GOT3 (cell line): ENCODE data around the gene PLCZ1.
"Not testable (repeated sequence)": the region's sequence is repeated elsewhere in the genome, so short reads cannot be mapped to it uniquely, and the experiment has no call there.

Source experiments
- DNase-seq: peaks from one replicate; lab custom pipeline; 2025; ENCODE audit warnings: mixed read lengths; lab: John Stamatoyannopoulos, UW

PLCZ1 gene, protein sequence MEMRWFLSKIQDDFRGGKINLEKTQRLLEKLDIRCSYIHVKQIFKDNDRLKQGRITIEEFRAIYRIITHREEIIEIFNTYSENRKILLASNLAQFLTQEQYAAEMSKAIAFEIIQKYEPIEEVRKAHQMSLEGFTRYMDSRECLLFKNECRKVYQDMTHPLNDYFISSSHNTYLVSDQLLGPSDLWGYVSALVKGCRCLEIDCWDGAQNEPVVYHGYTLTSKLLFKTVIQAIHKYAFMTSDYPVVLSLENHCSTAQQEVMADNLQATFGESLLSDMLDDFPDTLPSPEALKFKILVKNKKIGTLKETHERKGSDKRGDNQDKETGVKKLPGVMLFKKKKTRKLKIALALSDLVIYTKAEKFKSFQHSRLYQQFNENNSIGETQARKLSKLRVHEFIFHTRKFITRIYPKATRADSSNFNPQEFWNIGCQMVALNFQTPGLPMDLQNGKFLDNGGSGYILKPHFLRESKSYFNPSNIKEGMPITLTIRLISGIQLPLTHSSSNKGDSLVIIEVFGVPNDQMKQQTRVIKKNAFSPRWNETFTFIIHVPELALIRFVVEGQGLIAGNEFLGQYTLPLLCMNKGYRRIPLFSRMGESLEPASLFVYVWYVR

DNA sequence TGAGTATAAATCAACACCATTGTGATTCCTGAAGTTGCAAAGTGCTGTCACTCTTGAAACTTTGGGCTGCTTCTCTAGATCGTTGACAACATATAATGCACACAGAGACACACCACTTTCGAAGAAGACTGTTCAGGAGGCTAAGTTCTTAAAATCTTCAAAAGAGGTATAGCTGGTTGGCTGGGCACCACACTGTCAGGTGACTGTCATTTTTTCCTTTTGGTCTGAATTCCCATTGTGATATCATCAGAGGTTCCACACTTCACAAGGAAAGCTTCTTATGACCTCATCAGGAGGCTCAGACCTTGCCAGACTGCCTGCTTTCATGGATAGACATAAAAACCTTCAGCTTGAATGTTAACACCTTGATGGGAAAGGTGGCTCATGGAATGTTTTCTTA lies at the start of gene PLCZ1, which contains the start of gene CAPZA3:
Gene PLCZ1, minus strand, starts transcription at position 194 of the 400 bp plus-strand sequence. CDS start 641 bp downstream, outside the sequence.
Gene CAPZA3, plus strand, starts transcription at position 301 of the 400 bp plus-strand sequence. CDS start 150 bp downstream, outside the sequence.
- no peak for DNase-seq

- not testable (repeated sequence) for DNase-seq
Observed at GRCh38 chr12:18785465-18785864, 47.7 kb upstream of the PLCZ1 start.

DNA sequence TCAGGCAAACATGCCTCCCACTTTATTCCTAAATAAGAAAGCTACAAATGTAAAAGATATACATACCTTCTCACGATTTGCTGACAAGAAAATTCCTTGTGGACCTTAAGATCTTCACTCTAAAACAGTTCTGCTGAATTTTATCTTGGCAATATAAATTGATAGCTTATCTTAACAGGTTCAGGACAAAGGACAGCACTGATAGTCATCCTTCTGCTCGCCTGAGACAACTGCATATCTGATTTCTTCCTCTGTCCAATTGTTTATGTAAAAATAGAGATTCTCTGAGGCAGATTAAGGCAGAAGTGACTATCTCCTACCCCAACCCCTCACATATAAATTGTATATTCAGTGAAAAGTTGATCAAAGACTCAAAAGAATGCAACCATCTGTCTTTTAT lies 45.0 kb upstream of the PLCZ1 start:
- DNase-seq = no peak

- not testable (repeated sequence) for DNase-seq
Observed at GRCh38 chr12:18766479-18766878, 28.7 kb upstream of the PLCZ1 start.

GRCh38 chr12:18755341-18755740 lies 17.5 kb upstream of the PLCZ1 start:
- DNase-seq = no peak

- DNase-seq = no peak
Observed at GRCh38 chr12:18754124-18754707, 16.4 kb upstream of the PLCZ1 start.

- DNase-seq = no peak
Observed at GRCh38 chr12:18753481-18754123, 15.8 kb upstream of the PLCZ1 start.

DNA sequence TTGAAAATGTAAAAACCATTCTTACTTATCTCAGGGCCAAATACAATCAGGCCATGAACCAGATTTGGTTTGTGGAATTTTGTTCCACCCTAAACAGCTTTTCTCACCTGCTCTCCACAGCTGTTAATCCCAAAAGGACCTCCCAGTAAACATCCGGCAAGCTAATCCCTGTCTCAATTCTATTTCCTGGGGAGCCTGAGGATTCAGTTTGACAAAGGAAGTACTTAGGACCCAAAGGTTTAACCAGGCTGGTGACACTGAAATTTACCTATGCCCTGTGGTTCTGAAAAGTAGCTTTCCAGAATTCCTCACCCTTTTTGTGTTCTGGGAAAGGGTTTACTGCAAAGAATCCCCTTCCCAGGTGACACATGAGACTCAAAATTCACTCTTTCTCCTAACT lies 15.1 kb upstream of the PLCZ1 start:
- DNase-seq = no peak

DNA sequence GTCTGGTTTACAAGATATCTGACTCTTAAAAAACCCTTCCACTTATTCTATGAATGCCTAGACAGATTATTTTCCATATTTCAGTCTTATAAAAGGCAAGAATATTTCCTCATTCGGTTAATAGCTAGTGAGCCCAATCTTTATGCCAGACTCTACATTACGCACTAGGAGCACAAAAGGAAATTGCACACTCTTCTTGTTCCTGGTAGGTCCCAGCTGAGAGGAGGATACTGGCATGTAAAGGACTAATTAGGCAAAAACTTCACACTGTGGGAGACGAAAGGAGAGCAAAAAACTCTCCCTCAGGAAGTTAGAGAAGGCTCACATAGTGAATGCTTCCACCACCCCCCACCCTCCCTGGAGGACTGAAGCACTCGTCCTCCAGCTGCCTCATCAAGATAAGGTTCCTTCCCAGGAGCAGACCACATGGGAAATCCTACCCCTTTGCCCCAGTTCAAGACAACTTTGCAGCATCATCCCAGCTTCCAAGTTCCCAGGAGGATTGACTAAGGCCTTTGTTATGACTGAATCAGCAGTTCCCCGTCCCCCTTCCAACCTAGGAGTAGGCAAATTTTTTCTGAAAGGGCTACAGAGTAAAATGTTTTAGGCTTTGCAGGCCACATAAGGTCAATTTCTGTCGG lies 14.6 kb upstream of the PLCZ1 start:
- peak; percentile 40 for DNase-seq

DNA sequence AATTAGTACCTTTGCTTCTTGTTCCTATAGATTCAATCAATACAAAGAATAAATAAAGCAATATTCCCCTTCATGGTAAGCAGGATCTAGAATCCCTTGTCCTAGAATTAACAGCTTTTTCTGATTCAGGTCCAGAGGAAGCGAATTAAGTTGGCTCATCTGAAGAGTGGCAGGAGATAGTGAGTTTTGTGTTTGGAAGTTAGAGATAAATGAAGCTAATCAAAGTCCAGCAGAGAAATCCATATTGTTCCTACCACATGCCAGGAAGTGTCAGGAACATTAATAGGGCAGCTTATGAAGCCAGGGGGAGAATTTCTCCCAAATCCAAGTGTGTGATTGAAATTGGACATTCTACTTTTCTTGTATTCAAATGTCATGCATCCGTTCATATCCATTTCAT lies 14.1 kb upstream of the PLCZ1 start:
- DNase-seq = no peak

- no peak for DNase-seq
Observed at GRCh38 chr12:18750085-18750484, 12.3 kb upstream of the PLCZ1 start.

DNA sequence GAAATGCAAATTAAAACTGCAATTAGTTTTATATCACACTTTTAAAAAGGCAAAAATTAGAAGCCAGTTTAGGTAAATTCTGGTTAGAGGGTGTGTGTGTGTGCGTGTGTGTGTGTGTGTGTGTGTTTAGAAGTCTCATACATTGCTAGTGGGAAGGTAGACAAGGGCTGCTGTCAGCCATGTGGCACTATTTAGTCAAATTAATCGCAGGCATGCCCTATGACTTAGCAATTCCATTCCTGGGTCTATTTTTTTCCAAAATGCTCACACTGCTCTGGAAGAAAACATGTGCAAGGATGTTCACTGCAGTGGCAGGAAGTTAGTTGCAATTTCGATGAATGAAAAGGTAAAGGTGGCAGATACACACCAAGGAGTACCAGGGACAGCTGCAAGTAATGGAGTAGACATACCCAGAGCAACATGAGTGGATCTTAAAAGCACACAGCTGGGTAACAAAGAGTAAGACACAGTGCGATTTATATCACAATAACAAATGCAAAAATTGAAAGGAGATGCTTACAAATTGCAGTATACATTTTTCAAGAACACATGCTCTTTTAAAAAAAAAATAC lies 11.7 kb upstream of the PLCZ1 start:
- no peak for DNase-seq

DNA sequence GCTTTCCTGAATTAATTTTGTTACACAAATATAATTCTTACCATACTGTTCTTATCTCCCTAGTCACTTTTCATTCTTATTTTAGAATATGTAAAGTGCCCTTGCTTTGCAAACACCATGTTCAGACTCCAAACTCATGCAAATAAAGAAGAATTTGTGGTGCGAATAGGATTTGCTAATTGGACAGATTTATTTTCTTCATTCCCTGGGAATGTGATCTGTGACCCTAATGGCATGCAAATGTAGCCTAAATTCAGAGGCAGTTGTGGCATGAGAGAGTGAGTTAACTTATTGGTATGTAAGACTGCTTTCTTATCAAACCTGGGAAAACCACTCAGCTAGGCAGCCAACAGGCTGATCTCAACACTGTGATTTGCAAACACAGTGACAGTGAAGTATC lies 10.1 kb upstream of the PLCZ1 start:
- no peak for DNase-seq

DNA sequence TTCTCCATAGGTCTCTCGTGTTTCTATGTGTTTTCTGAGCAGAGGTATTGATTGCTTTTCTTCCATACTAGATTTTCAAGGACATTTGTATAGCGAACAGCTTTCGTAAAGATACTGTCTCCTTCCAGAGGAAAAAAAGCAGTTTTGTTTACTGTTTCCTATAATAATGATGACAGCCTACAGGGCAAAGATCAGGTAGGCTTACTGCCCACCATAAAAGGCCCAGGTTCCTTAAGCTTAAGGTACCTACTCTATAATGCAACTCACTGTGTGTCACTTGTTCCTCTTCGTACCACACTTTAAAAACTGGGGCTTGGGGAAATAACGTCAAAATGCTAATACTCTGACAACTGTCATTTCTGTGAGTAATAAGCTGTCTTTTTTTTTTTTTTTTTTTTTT lies 6.7 kb downstream of the PLCZ1 start:
- DNase-seq = no peak

DNA sequence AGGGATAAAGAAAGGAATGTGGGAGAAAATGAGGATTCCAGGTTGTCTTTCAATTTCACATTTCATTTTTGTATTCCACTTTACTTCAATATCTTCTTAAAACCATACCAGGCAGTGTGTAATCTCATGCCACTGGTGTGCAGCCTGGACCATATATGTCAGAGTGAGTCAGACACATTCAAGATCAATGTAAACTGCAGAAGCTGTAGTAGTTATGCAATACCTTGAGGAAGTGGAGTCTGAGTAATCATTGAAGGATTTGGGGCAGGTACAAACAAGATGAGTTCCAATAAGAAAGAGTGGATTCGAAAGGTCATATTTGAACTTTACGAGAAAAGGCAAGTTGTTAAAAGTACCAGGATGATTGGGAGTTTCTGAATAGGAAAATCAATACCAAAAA lies 14.1 kb downstream of the PLCZ1 start:
- DNase-seq = no peak

DNA sequence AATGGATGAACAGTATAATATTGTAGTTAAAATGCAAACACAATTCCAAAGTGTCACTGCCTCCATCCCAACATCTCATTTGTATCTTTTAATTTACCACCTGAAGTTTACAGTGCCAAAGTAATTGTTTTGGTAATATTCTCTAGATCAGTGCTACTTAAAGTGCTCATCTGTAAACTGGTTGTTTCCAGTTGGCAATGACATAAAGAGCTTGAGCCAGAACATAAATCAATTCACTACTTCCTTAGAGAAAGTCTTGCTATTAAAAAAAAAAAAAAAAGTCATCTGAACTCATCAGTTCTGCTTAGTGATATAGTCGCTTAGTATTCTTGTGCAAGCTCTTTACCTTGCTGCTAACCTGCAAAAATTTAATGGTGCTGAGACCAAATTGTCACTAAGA lies 16.4 kb downstream of the PLCZ1 start:
- DNase-seq = no peak

- no peak for DNase-seq
Observed at GRCh38 chr12:18720690-18721089, 17.1 kb downstream of the PLCZ1 start.

- DNase-seq = no peak
Observed at GRCh38 chr12:18719922-18720510, 17.8 kb downstream of the PLCZ1 start.

- DNase-seq = no peak
Observed at GRCh38 chr12:18718462-18718861, 19.4 kb downstream of the PLCZ1 start.

DNA sequence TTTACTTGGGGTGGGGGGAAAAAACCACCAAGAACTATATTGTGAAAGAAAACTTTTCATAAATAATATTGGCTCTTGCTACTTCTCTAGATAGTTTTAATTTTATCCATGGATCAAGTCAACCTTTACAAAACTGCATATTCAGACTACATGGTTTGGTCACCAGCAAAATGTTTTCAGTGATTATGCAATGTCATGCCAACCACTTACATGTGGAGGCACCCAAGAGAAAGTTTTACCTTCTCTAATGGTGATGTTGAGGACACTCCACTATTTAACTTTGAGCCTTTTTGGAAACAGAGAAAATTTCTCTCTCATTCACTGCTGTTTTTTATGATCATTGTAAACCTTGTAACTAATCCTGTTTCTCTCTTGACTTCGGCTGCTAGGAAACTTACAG lies 21.6 kb downstream of the PLCZ1 start:
- DNase-seq = no peak

GRCh38 chr12:18706798-18707197 lies 31.0 kb downstream of the PLCZ1 start:
- no peak for DNase-seq
